GM12892 (cell line): ENCODE results near the gene NHLRC1.
"Not testable (repeated sequence)": the region's sequence is repeated elsewhere in the genome, so short reads cannot be mapped to it uniquely, and the experiment has no call there.

Source experiments
- DNase-seq: peaks from one replicate; pipeline ENCODE4 v3.0.0; 2011; ENCODE audit not compliant: insufficient read length
- FAIRE-seq: peaks from 2 replicates; lab custom pipeline; 2011; peaks lifted over from hg19 to GRCh38; lab: Jason Lieb, UNC
- POLR2A ChIP-seq: IDR thresholded peaks from 2 replicates; pipeline ENCODE4 v1.6.1; 2011; ENCODE audit warnings: low read depth, low read length, control low read depth
- POLR2AphosphoS5 ChIP-seq: IDR thresholded peaks from 2 replicates; pipeline ENCODE4 v1.6.1; 2011; ENCODE audit warnings: low read depth, low read length, control low read depth
- TAF1 ChIP-seq: IDR thresholded peaks from 2 replicates; pipeline ENCODE4 v1.6.1; 2011; ENCODE audit warnings: low read depth, mild to moderate bottlenecking, control low read depth, low read length, borderline replicate concordance

Gene NHLRC1

GRCh38 chr6:18154507-18155149 is 32.2 kb upstream of the NHLRC1 start, which contains the start of gene TPMT:
Gene TPMT (minus strand): TSS chr6:18155077. CDS start chr6:18149127, 5,950 bp downstream.
- FAIRE-seq, result no peak
- DNase-seq, result no peak
- peak; percentile 61; the same call in 1 of the 2 replicates for TF ChIP-seq POLR2A
- TF ChIP-seq TAF1, result peak; percentile 50; the same call in 1 of the 2 replicates
- peak; percentile 52 for TF ChIP-seq POLR2AphosphoS5

GRCh38 chr6:18153311-18153703 is 30.8 kb upstream of the NHLRC1 start:
- DNase-seq, result no peak
- no peak for FAIRE-seq
- TF ChIP-seq POLR2A (no peak), TAF1 (no peak), POLR2AphosphoS5 (no peak)

- TF ChIP-seq POLR2A (no peak), TAF1 (no peak), POLR2AphosphoS5 (no peak)
- FAIRE-seq (no peak), DNase-seq (no peak)
These were observed 29.3 kb upstream of the NHLRC1 start for GRCh38 chr6:18151801-18152200.

- DNase-seq, FAIRE-seq: not testable (repeated sequence)
These were observed 28.9 kb upstream of the NHLRC1 start for GRCh38 chr6:18151391-18151790.

- FAIRE-seq, result peak; percentile 5
- no peak for TF ChIP-seq TAF1
- no peak for TF ChIP-seq POLR2A
- TF ChIP-seq POLR2AphosphoS5, result no peak
These were observed 26.0 kb upstream of the NHLRC1 start for GRCh38 chr6:18148304-18149025.

GRCh38 chr6:18147616-18148015 is 25.1 kb upstream of the NHLRC1 start:
- DNase-seq, result no peak
- no peak for FAIRE-seq
- TF ChIP-seq TAF1 (no peak), POLR2A (no peak), POLR2AphosphoS5 (no peak)

More at GRCh38 chr6:18148304-18149025, 26.0 kb upstream of the NHLRC1 start:
- DNase-seq, result no peak

GRCh38 chr6:18147160-18147559 is 24.7 kb upstream of the NHLRC1 start:
- TF ChIP-seq POLR2A (no peak), TAF1 (no peak), POLR2AphosphoS5 (no peak)
- FAIRE-seq (no peak), DNase-seq (no peak)

GRCh38 chr6:18142591-18142861 is 20.0 kb upstream of the NHLRC1 start:
- TF ChIP-seq POLR2A (no peak), POLR2AphosphoS5 (no peak), TAF1 (no peak)
- DNase-seq (no peak), FAIRE-seq (no peak)

- no peak for FAIRE-seq
These were observed 19.5 kb upstream of the NHLRC1 start for GRCh38 chr6:18141805-18142590.

GRCh38 chr6:18139935-18140621 is 17.6 kb upstream of the NHLRC1 start:
- TF ChIP-seq POLR2AphosphoS5 (no peak), TAF1 (no peak), POLR2A (no peak)
- no peak for DNase-seq
- FAIRE-seq, result no peak

More at GRCh38 chr6:18141805-18142590, 19.5 kb upstream of the NHLRC1 start:
- TF ChIP-seq POLR2A (no peak), TAF1 (no peak), POLR2AphosphoS5 (no peak)
- DNase-seq, result no peak

GRCh38 chr6:18138906-18139305 is 16.4 kb upstream of the NHLRC1 start:
- TF ChIP-seq POLR2AphosphoS5 (no peak), POLR2A (no peak), TAF1 (no peak)
- no peak for FAIRE-seq
- DNase-seq, result no peak
